Measurements from ENCODE around the gene ADCY5.

Gene ADCY5

DNA sequence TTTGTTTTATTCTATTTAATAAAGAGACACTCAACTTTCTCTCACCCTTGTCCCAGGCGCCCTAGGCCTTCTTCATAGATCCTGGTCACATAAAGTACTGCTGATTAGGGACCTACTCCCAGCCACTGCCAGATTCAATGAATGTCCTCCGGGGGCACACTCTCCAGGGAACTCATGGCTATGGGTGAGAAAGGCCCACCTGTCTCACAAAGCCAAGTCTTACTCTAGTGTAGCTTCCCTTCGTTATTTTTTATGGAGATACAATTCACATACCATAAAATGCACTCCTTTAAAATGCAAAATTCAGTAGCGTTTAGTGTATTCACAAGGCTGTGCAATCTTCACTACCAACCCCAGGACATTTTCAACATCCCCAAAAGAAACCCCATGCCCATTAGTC lies 87.8 kb downstream of the ADCY5 start:
- DNase-seq = no peak

DNA sequence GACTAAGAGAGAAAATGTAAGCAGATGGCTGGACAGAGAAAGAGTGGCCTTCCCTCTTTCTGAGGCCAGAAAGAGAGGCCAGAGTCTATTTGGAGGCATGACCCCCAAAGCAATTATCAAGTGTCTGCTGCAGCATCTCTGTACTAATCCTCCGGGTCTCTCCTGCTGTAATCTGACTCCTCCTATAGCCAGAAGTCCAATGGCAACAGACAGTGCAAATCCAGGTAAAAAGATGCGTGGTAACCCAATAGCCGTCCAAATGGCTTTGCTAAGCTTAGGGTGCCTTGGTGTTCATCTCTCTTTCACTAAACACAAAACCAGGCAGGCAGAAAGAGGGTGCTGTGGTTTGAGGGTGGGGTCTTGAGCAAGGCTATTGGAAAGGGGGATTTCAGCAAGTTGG lies 91.6 kb downstream of the ADCY5 start:
- no peak for DNase-seq

DNA sequence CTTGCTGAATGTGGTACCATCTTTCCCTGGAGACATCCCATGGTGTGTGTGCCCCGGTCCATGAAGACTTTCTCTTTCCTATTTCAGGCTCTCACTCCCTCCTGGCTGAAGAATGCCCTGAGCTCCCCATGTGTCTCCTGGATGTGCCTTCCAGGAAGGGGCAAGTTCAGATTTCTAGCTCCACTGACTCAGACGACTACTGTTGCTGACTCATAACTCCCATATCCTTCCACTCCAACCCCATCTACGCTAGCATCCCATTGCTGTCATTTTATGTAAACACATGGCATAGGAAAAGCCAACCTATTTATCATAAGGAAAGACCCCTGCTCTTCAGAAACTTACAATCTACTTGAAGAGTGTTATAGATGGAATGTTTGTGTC lies 95.0 kb downstream of the ADCY5 start:
- DNase-seq = no peak

DNA sequence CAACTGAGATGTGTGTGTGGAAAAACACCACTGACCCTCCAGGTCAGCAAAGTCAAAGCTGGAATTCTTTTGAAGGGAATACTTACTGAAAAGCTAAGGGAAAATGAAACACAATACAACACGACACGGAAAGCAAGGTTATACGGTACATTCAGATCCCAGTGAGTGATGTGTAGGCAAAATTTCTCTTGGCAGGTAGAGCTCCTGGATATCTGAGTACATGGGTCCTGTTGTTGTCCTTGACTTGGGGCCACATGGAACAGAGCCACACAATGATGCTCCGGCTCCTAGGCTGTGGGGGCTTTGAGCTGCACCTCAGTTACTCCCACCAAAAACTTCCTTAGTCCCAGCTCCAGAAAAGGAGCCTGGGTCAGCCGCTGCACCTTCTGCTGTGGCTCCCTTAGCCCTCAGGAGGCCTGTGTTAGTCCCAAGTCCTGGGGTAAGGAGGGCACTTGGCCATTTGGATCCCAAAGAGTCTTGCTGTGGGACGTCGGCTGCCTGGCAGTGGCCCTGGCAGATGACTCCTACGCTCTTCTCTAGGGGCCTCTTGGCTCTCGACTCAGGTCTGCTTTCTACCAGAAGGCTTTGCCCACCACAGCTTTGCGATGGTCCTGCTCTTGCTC lies 95.6 kb downstream of the ADCY5 start:
- no peak for DNase-seq

DNA sequence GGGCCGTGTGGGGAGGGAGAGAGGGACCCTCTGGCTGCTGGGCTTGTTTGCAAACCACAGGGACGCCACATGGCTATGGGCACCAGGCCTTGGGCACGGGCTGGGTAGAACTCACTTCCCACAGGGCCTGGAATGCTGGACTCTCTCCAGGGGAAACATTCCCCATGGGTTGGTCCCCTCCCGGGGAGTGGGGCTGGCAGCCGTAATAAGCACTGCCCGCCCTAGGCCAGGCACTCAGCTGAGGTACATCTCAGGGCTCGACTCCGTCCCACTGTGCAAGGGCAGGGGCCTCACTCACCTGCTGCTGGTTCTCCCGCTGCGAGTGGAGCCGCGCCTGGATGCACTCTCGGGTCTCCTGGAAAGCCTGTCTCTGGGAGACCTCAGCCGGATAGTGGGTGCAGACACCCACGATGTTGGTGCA lies 96.7 kb downstream of the ADCY5 start:
- DNase-seq = no peak

DNA sequence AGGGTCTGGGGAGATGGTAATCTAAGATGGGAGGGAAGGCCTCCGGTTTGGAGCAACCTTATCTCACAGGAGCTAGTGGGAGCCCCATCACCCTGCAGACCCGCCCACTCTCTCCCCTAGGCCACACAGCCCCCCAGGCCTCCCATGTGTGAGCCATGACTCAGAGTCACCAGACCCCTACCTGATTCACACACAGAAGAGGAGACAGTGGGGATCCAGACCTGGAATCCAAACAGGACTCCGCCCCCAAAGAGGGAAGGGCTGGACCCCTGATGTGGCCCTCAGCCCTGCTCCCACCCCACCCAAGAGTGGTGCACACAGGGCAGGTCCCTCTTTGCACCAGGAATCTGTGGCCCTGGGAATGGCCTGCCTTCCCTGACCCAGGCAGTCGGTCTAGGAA lies 97.4 kb downstream of the ADCY5 start:
- no peak for DNase-seq

DNA sequence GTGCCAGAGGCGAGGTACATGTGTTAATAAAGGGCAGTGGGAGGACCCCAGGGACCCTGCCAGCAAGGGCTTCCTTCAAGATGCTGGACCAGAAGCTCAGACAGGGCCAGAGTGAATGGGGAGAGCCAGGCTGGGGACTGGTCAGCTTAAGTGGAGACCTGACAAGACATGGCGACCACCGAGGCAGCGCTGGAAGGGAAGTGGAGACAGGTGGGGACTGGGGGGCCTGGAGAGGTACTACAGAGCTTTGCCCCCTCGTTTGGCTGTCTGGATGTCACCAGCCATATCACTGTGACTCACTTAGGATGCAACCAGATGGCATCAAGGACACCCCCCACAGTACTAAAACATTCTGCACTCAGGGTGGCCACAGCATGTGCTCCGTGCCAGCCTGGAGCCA lies 97.9 kb downstream of the ADCY5 start:
- DNase-seq = no peak

DNA sequence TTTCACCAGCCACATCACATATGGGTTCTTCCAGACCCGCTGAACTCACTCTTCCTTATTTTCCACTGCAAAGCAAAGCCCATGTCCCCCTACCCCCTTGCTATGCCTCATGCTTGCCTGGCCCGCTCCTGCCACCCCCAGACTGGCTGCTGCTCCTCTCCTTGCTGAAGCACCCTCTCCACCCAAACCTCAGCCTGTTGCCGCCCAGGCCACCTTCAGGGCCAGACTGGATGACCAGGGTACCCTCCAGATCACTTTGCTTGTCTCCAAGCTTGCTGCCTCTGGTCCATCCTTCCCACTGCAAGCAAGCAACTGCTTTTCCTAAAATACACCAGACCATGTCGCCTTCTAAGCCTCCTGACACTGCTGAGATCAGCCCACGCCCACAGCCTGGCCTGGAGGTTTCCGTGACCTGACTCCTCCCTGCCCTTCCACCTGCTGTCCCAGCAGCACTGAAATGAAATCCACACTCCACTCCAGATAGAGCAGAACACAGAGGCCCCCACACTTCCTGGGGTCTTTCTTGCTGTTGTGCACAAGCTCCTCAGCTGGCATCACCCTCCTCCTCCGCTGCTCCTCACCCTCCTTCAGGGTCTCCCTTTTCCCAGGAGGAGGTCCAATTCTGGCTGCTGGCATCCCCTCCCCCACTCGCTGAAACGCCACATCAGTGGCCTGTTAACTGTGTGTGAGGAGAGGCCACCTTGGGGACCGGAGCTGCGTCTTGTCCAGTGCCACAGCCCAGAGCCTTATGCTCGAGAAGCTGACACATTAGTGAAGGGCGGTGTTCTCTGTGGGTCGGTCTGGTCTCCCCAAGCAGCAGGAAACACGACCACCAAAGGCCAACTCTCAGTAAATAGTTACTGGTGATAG lies 99.1 kb downstream of the ADCY5 start:
- no peak for DNase-seq

DNA sequence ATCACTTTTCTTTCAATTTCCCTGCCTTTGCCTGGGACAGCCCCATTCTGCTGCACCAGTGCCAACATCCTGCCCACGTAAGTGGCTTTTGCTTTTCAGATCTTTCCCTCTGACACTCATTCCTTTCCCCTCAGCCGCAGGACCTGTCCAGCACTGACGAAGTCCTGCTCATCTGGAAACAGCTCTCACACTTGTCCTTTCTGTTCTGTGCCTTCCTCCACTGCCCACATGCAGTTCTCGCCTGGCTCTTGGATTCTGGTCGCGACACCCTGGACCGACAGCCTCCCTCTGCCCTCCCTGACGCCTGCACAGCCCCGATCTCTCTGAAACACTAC lies 99.7 kb downstream of the ADCY5 start:
- no peak for DNase-seq

DNA sequence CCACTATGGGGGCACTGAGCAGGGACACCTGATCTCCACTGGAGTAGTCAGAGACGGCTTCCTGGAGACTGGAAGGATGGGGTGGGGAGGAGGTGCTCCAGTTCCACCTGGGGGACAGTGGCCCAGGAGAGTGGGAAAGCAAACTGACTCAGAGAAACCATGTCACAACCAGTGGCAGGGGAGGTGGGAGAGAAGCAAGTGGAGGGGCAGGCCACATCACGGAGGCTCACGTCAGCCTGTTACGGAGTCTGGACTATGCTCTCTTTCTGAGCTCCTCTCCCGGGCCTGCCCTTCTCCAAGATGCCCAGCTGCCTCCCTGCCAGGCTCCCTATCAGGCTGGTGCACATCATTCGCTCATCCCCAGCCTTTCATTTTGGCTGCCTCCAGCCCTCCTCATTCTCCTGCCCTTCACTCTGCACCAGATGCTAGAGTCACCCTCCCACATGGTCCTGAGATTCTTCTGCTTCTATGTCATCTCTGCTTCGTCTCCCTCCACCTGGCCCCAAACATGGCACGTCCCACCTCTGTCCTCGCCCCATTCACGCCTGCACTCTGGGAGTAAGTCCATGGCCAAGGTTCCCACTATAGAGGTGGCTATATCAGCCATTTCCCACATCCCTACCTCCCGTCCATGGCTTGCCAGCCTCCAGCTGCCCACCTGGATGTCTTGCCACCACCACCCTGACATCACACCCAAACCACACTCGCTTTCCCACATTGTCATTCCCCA lies 100.3 kb downstream of the ADCY5 start:
- no peak for DNase-seq

DNA sequence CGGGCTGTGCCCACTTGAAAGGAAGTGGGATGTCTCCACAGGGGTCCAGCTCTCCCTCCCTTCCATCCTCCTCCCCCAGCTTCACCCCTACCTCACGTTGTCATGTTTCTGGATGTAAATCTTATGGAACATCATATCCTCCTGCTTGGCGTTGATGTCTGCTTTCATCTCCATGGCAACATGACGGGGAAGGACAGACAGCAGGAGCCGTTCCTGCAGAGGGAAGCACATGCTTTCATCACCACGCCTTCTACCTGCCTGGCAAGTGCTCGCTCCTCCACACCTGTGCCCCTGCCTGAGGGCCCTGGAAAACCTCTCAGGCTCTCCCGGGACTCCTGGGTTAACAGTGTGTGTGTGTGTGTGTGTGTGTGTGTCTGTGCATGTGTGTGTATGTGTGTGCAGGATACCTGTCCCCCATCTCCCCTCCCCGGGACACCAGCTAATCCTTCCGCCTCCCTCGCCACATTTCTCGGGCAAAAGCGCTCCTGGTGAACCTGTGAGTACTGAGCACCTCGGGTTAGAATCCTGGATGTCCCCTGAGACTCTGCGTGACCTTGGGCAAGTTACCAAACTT lies 101.1 kb downstream of the ADCY5 start:
- DNase-seq = no peak

DNA sequence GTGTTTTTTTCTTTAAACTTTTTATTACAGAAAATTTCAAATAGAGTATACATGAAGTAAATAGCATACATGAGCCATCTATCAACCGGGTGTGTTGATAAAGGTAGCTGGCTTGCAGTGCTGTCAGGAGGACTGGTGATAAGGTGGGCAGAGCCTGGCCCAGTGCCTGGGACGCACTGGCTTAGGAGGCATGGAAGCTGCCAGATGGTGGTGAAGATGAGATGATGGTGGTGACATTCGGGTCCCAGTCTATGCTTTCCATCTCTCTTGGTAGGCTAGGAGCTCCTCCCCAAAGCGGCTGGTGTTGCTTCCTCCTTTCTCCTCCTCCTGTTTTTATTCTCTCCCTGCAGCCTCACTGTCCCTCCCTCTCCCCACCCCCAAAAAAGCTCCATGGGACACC lies 101.7 kb downstream of the ADCY5 start:
- no peak for DNase-seq

DNA sequence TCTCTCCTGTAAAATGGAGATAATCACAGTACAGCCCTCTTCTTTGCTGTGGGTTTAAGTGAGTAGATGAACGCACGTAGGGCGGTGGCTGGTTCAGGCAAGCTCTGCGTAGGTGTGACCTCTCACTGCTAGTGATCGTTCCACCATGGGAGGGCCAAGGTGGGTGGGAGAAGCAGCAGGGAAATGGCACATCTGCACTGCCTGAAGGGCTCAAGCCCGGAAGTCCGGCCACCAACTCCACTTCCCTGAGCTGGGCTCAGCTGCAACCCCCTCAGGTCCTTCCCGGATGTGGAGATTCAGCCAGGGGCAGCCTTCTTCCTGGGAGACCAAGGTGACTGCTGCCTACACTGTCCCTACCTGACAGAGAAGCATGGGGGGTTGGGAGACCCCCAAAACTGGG lies 102.9 kb downstream of the ADCY5 start:
- DNase-seq = no peak

DNA sequence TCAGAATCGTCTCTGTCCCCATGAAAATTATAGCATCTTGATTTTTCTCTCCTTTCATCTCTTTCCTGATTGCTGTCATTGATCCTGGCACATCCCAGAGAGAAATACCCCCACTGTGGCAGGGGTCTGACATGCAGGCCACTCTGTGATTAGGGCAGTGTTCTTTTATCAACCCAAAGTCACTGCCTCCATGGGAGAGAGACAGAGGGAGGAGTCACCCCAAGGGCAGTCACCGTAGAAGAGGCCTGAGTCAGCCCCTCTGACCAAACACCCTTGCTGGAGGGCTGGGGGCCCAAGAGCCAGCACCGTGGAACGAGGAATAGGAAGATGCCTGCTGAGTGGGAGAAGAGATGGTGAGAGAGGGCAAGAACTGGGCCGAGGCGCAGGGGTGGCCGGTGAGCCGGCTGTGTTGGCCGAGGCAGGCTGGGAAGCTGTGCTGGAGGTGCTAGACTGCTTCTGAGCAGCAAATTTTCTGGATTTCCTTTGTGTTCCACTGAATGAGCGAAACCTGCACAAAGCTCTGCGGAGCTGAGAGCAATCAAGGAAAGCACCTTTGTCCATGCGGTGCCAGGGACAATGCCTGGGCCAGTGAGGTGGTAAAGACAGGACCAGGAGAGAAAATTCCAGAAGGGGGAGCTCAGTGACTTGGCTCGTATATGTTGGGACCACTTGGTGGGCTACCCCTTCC lies 103.8 kb downstream of the ADCY5 start:
- no peak for DNase-seq

DNA sequence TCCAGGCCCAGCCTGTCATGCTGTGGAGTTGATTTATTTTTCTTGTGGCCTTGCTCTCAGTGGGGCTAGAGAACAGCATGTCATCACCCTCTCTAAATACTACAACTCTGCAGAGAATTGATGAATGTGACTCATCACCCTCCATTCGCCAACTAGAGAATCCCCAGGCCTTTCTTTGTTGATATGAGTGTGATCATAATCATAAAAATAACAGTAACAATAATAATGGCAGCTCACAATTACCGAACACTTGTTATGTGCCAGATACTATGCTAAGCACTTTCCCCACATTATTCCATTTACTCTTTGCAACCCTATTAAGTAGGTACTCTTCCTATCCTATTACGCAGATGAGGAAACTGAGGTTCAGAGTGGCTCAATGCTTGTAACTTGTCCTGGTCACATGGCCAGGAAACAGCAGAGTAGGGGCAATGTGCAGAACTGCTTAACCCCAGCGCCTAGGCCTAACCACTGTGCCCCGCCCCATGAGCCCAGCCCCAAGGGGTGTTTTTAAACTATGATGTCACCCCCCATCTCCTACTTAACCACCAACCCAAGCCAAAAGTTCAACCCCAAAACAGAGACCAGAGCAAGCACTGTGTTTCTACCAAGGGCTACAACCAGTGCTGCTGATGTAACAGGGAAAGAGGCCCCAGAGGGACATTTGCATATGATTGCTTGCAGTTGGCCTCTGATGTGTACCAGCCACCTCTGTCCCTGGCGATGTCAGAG lies 104.5 kb downstream of the ADCY5 start:
- no peak for DNase-seq

DNA sequence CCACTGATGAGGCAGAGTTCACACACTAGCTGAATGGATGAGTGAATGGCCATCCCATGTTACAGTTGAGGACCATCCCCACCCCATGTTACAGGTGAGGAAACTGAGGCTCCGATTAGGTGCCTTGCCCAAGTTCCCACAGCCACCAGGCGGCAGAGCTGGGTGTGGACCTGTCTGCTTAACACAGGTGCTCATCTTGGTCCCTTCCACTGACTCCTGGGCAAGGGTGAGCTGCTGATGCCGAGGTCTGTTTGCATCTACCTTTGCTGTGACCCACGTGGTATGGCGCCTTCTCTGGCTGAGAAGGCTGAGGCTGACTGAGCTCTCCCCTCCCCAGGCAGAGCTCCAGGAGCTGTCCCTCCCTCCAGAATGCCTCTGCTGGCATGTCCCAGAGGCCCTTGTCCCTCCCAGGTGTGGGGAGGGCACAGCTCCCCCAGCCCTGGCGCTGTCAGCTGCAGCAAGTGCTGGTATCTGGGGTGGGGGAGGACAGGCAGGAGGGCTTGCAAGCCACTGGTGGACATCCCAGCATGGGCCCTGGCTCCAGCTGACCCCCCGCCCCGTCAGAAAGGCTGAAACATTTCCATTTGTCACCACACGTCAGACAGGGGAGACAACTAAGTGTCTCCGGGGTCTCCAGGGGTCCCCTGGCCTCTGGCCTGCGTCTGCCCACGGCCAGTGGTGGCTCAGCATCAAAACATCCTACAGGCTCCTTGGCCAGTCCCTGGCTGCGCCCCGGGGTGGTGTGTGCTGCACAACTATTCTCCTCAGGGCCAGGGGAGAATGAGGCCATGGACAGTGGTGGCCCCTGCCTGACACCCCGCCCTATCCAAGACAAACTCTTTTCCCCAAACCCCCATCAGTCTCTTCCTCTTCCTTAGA lies 105.4 kb downstream of the ADCY5 start:
- no peak for DNase-seq

DNA sequence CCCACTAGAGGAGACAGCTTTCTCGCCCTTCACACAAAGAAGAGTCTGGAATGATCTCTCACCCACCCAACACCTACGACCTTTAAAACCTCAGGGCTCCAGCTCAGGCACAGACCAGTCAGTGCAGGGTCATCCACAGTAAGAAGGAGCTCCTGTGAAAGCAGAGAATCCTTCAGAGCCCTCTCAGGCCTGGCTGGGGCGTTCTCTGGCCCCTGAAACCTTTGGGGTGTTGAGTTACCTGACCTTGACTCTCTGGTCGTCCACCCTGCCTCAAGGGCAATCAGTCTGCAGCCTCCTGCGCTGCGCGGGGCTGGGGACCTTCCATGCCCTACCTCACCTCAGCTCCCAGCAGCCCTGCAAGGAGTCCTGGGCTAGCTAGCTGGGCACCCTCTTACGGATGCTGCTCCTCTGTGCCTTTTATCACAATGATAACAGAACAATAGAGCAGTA lies 106.2 kb downstream of the ADCY5 start:
- DNase-seq = no peak

DNA sequence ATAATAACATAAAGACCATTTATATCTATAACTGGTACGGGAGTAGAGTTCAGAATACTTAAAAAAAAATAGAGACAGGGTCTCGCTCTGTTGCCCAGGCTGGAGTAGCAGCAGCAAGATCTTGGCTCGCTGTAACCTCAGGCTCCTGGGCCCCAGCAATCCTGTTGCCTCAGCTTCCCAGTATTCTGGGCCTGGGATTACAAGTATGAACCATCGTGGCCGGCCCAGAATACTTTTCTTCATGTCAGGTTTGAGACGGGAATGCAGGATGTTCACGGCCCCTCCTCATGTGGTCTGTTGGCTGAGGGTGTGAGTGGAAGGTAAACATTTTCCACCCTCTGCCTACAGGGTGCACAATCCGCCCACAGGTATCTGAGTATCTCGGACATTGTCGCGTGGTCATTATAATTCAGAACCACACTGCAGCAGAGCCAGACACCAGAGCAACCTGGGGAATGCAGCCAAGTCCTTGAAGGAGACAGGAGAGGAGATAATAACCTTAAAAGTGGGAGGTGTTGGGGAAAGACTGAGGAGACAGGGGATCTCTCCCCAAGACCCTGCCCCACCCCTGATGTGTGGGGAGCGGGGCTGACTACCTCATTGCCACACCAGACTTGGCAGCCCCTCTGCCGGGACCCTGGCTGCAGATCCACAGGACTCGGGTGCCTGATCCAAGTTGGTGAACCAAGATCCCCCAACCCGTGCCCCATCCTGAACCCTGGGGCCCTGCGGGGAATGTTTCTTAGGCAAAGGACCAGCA lies 106.8 kb downstream of the ADCY5 start:
- DNase-seq = no peak

DNA sequence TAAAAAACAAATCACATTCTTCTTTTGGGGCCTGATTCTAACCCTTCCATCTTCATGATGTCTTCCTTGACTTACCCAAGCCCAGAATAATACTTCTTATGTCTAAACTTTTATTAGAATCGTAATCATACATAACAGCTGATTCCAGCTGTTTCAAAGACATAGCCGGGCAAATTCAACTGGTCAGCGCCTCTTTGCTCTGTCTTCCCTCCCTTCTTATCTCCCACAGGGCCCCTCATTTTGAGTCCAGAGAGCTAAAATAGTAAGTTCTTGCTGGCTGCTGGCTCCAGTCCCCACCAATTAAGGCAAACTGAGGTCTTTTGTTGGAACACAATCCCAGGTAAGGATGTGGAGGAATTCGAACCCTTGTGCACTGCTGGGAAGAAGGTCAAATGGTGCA lies 108.6 kb downstream of the ADCY5 start:
- DNase-seq = no peak

DNA sequence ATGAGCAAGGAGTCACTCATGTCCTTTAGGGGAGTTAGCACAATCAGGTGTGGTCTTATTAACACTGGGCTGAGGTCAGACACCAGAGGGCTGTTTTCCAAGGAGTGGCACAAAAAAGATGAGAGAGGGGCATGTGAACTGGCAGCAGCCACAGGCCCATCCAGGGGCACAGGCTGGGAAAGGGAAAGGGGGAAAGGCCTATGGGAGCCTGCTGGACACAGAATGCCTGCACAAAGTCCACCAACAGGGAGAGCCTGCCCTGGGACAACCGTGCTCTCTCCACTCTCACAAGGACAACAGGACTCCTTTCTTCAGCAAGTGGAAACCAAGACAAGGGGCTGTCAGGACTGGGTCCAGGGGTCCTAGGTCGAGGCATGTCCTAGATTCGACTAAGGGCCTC lies 109.6 kb downstream of the ADCY5 start:
- no peak for DNase-seq

Measured in stimulated activated CD4-positive, alpha-beta T cell treated with anti-CD3 and anti-CD28 coated beads, Interleukin-4, amount 100 ng/mL, for 24 hours (primary cell).